HG02623 (cell line): ENCODE data around the gene SLC7A14.
A peak's percentile ranks its signal among the peaks of the same experiment; 100 is the strongest.
"Not testable (repeated sequence)": the region's sequence is repeated elsewhere in the genome, so short reads cannot be mapped to it uniquely, and the experiment has no call there.

Experiments used
- ATAC-seq: cut with Tn5 transposase; IDR thresholded peaks from one replicate; pipeline ENCODE4 v1.9.1; 2021; ENCODE audit warnings: moderate library complexity; ENCODE audit not compliant: unreplicated experiment

Gene SLC7A14

DNA sequence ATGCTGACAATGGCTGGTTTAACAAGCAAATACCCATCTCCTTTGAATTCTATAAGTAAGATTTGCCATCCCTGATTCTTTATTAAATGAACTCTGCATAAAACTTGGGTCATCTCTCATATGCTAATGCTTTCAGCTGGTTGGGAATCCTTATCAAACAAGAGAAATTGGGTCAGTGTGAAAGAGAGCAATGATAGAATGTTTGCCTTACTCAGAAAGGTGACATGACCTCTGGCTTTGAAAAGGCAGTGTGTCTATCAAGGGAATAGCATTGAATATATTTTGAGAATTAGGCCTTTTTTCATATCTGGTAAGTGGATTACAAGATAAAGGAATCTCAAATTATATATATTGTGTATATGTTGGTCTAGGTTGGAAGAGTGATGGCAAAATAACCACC, 8.7 kb upstream of the SLC7A14 start:
- ATAC-seq: no peak

DNA sequence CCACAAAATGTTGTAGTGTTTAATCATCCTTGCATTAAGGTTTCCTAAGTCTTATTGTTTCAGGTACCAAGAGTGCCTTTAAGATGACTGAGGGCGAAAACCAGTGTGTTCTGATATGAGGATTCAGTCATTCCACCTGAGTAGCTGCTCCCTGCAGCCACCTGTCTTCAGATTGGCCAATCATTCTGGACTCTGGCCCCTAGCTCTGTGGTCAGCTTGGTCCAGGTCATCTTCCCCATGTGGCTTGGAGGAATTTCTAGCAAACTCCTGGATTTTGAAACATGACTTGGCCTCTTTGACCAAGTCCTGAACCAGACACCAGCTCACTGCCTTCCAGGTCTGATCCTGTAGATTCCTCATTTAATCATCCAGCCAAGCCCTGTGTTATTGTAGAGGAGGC, 7.8 kb upstream of the SLC7A14 start:
- ATAC-seq: no peak

DNA sequence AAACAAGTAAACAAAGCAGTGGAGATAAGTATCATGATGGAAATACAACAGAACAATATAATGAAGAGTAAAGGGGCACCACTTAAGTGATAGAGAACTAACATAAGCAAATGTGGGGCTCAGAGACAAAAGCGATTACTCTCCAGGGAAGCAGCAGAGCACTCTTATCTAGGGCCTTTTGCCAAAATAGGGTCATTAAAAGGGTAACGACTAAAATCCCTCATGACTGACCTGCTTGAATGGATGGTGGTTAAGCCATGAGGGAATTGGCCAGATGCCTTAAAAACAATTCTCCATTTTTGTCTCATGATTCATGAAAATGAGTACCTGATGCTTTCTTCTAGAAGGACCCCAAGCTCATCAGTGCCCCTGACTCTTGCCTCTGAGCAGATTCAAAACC, 3.2 kb upstream of the SLC7A14 start:
- ATAC-seq: no peak

DNA sequence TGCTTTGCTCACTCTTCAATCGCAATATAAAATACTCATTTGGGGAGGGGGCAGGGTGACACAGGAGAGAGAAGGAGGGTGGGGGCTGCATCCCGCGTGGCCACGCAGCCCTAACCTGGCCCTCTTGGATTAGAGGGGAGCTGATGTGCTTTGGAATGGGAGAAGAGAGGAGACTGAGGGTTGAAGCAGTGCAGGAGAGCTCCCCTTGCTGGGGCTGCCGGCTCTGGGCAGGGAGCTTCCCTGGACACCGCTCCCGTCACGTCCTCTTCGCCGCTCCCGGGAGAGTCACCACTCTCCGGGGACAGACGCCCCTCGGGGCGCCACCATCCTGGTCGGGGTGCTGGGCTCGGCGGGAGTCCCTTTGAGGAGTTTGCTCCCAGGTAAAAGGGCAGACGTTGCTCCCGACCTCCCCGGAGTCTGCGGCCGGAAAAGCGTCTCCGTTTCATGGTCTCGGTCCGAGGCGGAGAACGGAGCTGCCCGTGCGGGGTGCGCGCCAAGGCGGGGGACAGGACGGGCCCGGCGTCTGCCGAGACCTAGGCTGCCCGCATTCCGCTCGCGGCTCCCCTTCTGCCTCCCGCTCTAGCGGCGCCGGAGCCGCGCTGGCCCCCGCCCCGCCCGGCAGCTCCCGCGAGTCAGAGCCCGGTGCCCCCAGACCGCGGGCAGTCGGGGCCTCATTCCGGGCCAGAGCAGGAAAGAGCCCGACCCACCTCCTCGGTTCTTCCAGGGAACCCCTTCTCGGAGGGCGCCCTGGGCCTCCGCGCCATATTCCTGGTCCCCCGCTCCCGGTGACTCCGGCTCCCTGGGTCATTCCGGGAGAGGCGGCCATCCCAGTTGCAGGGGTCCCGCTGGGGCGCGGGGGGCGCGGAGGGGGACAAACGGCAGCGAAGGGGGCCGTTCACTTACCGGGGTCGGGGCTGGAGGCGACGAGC, 603 bp downstream of the SLC7A14 start:
- ATAC-seq: no peak

DNA sequence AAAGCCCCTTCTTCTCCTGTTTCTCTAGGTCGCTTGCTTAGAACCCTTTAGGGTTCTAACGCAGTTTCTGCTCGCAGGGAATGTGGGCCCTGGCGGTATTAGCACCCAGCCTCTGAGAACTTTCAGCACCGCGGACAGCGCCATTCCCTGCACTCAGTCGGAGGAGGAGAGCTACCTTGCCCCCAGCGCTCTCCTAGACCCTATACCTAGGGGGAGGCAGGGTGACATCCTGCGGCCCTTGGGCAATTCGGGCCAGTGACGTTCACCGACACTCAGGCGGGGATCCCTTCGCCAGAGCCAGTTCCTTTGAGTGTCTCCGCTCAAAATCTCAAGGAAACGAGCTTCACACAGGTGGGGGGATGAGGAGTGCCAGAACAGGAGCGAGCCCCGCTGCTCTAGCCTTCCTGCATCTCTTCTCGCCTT, 1.3 kb downstream of the SLC7A14 start:
- no peak for ATAC-seq

DNA sequence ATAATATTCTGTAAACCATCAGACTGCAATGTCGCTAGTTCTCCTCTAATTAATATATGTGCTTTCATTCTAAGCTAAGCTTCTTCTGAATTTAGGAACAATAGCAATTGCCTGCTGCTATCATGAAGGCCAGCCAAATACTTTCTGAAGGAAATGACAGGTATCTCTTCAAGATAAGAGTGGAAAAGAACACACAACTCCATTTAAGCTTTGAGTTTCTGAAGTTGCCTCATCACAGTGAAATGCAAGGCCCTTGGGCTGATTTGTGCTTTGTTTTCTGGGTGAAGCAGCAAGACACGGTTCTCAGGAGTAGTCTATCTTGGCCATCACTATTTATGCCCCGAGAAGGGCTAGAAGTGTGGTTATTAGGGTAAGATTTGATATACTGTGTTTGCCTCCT, 6.2 kb downstream of the SLC7A14 start:
- no peak for ATAC-seq

DNA sequence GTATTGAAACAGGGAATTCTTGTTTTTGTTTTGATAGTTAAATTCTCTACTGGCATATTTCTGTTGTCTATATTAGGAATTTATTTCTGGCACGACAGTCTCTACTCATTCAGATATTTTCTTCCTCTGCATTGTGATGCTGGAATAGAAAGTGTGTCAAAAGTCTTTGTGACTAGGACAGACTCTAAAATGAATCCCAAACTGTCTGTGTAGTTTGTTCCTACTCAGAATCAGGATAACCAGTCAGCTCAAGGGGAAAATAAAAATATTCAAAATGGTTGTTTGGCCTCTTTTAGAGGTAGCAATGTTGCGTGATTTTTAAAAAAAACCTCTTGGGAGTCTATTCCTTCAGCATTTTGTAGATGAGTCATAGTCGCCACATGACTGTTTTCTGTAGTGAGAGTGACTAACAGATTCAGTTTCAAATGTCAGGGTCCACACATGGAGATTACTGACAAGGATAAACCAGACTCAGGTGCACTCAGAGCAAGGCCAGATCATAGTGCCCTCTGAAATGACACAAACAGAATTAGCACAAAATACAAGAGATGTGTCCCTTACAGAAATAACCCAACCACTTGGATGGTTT, 13.1 kb downstream of the SLC7A14 start:
- peak; percentile 98 for ATAC-seq

DNA sequence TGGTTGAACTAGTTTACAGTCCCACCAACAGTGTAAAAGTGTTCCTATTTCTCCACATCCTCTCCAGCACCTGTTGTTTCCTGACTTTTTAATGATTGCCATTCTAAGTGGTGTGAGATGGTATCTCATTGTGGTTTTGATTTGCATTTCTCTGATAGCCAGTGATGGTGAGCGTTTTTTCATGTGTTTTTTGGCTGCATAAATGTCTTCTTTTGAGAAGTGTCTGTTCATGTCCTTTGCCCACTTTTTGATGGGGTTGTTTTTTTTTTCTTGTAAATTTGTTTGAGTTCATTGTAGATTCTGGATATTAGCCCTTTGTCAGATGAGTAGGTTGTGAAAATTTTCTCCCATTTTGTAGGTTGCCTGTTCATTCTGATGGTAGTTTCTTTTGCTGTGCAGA, 18.3 kb downstream of the SLC7A14 start:
- not testable (repeated sequence) for ATAC-seq

DNA sequence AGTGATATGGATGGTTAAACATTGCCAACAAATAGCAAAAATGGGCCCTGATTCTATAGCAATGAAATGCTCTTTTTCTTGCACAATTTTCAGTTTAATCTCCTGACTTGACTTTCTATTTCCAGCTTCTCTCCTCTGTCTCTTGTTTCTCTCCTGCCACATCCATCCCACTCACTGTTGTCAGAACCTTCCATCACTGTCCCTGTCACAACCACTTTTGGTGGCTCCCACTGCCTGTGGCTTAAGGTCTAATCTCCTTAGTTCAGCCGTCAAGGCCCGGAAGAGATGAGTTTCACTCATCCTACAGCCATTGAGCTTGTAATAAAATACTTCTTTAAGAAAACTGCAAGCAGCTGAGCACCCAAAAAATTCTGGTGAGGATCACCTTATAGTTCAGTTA, 19.5 kb downstream of the SLC7A14 start:
- no peak for ATAC-seq

DNA sequence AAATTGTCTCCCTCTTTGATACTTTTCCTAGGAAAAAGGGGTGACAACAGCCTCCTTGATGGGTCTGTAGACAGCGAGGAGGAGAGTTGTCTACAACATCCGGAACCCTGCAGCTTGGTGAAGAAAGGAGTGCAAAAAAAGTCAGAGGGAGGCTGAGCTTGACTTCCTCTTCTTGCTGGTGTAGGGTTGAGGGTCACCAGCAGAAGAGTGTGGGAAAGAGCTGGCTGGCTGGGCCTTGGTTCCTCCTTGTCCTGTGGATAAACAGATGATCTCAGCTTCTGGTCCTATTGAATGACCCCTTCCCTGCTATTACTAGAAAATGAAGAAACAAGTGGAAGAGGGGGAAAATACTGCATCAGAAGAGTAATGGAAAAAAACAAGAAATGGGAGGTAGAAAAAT, 20.4 kb downstream of the SLC7A14 start:
- no peak for ATAC-seq

DNA sequence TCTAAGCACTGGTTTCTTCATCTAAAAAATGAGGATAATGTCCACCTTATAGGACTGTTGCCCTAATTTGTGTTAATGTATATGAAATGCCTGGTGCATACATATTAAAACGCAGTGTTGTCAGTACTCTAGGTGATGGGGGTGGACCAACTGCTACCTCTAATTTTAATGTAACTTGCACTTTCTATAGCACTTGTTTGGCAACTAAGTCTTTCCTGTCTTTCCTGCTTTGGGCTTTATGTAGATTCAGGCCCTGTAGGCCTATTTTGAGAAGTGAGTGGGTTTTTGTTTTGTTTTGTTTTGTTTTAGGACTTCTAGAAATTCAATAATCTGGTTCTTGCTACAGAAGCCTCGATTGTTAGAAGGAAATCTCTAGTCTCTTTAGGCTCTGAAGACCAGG, 21.2 kb downstream of the SLC7A14 start:
- ATAC-seq: no peak

DNA sequence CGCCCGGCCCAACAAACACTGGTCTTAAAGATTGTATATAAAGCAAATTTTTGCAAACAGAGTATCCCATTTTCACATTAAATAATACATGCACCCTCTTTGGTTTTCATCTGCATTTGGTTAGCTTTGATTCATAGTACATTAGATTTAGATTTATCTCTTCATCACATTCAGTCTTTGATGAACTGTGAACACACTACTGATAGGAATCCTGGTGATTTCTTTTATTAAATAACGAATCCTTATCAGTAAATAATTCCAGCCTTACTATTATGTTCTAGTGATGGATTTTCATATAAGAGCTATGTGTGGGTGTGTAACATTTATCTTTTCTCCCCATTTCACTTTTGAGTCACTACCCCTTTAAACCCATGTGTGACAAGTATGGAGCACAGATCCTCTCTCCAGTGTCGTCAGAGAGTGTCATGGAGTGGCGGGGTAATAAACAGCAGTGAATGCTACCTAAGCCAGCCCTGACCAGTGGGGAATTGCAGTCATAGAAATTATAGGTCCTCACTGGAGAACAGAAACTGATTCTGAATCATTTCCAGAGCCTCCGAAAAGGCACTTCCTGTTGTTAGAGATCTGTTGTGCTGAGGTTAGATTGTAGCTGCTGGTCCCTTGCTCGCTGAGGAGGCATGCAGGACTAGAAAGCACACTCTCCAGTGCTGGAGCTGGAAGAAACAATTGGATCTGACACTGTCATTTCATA, 22.0 kb downstream of the SLC7A14 start:
- ATAC-seq: peak; percentile 81

DNA sequence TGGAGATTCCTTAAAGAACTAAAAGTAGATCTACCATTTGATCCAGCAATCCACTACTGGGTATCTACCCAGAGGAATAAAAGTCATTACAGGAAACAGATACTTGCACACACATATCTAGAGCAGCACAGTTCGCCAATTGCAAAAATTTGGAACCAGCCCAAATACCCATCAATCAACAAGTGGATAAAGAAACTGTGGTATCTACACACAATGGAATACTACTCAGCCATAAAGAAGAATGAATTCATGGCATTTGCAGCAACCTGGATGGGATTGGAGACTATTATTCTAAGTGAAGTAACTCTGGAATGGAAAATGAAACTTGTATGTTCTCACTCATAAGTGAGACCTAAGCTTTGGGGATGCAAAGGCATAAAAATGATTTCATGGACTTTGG, 23.8 kb downstream of the SLC7A14 start:
- ATAC-seq: no peak

DNA sequence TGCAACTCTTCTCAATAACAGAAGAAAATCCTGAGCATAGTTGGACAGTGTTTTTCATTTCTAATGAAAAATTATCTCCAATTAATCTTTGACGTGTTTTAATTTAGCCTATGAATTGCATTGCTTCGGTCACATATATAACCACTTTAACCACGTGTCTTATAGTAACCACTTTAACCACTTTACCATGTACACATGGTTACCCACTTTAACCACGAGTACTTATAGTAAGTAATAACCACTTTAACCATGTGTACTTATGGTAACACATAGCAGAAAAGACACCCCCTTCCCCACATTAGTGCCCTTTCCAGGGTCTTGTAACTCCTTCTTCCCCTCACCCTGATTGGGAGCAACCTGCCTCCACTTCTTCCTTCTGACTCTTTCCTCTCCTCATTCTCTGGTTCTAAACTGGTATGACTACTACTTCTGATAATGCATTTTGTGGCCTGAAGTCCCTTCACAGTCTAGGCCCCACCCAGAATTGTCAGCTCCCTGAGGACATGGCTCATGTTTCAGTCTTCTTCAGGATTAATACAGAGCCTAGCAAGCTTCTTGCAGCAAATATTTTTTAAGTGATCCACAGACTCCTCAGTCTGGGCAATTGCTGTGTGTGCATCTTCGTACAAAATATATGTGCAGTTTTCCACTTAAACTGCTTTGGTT, 25.0 kb downstream of the SLC7A14 start:
- no peak for ATAC-seq

DNA sequence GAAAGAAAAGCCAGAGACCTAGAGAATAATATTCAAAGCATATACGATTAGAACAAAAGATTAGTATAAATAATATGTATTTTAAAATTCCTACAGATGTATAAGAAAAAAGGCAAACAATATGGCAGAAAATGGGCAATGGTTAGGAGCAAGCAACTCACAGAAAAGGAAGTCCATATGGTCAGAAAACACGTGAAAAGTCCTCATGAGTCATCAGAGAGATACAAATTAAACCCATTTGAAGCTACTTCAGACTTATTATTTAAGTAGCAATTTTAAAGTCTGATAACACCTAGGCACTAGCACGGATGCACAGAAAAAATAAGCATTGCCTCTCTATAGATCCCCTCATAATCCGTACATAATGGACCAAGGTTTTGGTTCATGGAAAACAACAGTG, 25.6 kb downstream of the SLC7A14 start:
- no peak for ATAC-seq

DNA sequence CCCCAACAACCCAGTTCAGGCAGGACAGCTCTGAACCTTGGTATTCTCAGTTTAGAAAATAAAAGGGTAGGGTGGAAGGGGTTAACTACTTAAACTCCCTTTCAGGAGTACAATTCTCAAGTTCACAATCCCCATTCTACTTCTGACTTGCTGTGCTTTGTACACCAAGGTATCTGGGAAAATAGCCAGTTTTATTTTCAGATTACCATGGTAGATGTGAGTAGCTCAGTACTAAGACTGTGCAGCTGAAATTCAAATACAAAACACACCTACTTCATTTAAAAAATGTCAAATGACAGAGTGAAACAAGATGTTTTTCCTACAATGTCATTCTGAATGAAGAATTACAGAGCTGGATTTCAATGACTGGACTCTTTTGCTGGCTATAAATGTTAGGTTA, 27.4 kb downstream of the SLC7A14 start:
- no peak for ATAC-seq

DNA sequence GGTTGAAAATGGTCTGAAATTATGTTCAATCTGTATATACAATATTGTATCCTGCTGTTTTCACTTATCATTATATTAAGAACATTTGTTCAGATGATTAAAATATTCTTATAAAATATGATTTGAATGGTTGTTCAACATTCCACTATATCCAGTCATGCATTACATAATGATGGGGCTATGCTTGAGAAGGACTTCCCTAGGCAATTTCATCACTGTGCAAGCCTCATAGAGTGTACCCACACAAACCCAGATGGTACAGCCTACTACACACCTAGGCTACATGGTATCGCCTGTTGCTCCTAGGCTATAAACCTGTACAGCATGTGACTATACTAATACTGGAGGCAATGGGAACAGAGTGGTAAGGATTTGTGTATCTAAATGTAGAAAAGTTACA, 30.5 kb downstream of the SLC7A14 start:
- no peak for ATAC-seq

DNA sequence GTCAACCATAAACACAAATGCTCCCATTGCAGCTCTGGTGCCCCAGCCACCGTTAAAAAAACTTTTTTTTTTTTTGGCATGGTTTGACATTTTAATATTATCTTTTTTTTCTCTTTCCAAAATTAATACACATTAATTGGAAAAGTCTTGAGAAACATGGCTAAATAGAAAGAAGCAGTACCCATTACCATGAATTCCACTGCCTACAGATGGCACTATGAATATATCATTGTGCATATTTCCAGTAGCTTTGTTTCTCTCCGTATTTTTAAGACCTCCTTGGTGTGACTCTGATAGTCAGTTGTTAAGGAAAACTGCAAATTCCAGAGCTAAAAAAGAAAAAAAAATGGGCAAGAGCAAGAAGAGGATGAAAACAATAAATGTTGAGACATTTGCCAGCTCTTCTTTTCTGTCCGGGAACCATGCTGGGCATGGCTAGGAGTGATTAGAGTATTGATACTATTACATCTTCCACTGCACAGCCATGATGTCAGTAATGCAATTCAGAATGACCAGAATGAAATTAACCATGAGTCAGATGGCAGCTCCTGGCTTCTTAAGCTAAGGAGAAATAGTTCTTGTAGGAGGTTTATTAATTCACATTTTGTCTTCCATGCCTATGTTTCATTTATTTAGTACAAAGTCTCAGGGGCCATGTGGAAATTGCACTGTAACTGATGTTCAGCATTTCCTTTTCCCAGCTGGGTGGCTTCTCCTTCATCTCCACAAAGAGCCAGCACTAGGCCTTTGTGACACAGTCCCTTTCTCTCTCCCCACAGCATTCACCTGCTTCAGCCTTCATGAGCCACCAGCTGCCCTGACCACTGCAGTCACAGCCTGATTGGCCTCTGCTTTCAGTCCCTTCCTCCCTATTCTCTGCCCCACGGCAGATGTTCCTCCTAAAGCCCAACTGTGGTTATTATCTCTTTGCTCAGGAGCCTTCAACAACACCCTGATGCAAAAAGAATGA, 31.8 kb downstream of the SLC7A14 start:
- no peak for ATAC-seq

DNA sequence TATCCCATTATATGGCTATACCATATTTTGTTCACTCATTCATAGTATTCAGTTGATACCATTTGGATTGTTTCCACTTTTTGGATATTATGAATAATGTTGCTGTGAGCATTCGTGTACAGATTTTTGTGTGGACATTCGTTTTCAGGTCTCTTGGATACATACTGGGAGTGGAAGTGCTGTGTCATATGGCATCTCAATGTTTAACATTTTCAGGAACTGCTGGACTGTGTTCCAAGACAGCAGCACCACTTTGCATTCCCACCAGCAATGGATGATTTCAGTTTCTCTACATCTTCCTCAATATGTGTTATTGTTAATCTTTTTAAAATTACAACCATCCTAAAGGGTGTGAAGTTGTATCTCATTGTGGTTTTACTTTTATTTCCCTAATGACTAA, 34.6 kb downstream of the SLC7A14 start:
- ATAC-seq: no peak

DNA sequence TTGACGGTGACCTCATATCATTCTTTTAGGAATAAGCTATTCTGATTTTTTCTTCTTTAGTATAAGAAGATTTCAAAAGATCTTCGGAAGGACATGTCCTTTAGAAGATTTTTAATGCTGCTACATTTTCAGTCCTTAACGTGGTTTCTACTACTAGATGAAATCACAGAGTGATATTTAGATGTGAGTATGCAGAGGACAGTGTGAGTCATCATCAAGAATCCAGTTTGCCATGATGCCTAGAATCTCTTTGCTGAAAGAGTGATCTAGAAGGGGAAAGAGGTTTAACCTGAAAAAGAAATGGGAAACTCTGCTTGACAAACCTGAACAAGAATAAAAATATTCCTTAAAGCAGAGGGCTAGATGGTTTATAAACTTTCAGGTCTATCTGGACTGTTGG, 43.2 kb downstream of the SLC7A14 start:
- ATAC-seq: no peak
